ENCODE data around the gene LEF1. TPM values are rescaled to one million over a fixed set of nuclear protein-coding genes. Genes with fewer than 3 reads are reported as not detected.

The LEF1 gene
- total and polyA plus RNA-seq, 2 experiments from 2014 or later = 0.50 to 0.73 TPM

- 0 out of 2 replicates have a peak, but pooled peaks cover 2% of the 10 kb centered on the region for H4K20me1 ChIP-seq (replicated peaks; ENCODE audit: insufficient read depth)
- H3K36me3 ChIP-seq (ENCODE audit: insufficient read depth) = no peaks in the 10 kb centered on the region
- DNase-seq (ENCODE audit: low spot score) (no peak), ATAC-seq (no peak)
- Mint-ChIP-seq H3K4me3 (no peak overlapping the region), H3K27ac (no peak overlapping the region), H3K4me1 (peaks cover 14% of the 10 kb centered on the region; the same call in 2 of the 3 replicates), H3K27me3 (ENCODE audit: insufficient read depth, low read depth, poor library complexity) (peaks cover 11% of the 10 kb centered on the region), H3K9me3 (no peaks in the 10 kb centered on the region), H3K36me3 (ENCODE audit: low read depth) (no peaks in the 10 kb centered on the region)
- no peak overlapping the region for H2AFZ ChIP-seq
- no peak overlapping the region for H3K27ac ChIP-seq (ENCODE audit: low read depth)
- no peaks in the 10 kb centered on the region for H3F3A ChIP-seq (replicated peaks; ENCODE audit: low read depth)
- H3K4me2 ChIP-seq = no peak overlapping the region
- no peaks in the 10 kb centered on the region for H3K9me2 ChIP-seq (ENCODE audit: insufficient read depth)
- no peaks in the 10 kb centered on the region for H3K79me2 ChIP-seq (replicated peaks; ENCODE audit: insufficient read depth)
- H3K4me3 ChIP-seq = no peak overlapping the region
- peaks cover 9% of the 10 kb centered on the region; the same call in 1 of the 2 replicates for H3K4me1 ChIP-seq (ENCODE audit: insufficient read depth)
- peaks cover 25% of the 10 kb centered on the region for H3K27me3 ChIP-seq (ENCODE audit: insufficient read depth)
- TF ChIP-seq ZNF114 (CRISPR knock-in tag; IDR thresholded peaks at IDR 0.05) = no peak
- no peak for TF ChIP-seq EZH2 (IDR thresholded peaks at IDR 0.05; ENCODE audit: low read depth, unreplicated experiment)
- no peak for TF ChIP-seq EZH2phosphoT487 (IDR thresholded peaks at IDR 0.05; ENCODE audit: unreplicated experiment)
- TF ChIP-seq NANOG (IDR thresholded peaks at IDR 0.05; ENCODE audit: borderline replicate concordance) = no peak
- no peak for TF ChIP-seq REST (IDR thresholded peaks at IDR 0.05; ENCODE audit: unreplicated experiment)
- TF ChIP-seq ZNF331 (CRISPR knock-in tag; IDR thresholded peaks at IDR 0.05; ENCODE audit: low read depth) = no peak
- TF ChIP-seq ZNF462 (CRISPR knock-in tag; IDR thresholded peaks at IDR 0.05) = no peak
- no peak for TF ChIP-seq STAT1 (IDR thresholded peaks at IDR 0.05; ENCODE audit: unreplicated experiment)
- TF ChIP-seq ETS1 (IDR thresholded peaks at IDR 0.05) = no peak
- no peak for TF ChIP-seq JUNB (IDR thresholded peaks at IDR 0.05; ENCODE audit: unreplicated experiment)
- no peak for TF ChIP-seq POLR2AphosphoS5 (IDR thresholded peaks at IDR 0.05; ENCODE audit: low read depth)
Measured at GRCh38 chr4:108185252-108185651, 16.5 kb upstream of the LEF1 start.

Measured in GM23338 (cell line).